ENCODE measurements around the gene PATJ.

Gene PATJ

DNA sequence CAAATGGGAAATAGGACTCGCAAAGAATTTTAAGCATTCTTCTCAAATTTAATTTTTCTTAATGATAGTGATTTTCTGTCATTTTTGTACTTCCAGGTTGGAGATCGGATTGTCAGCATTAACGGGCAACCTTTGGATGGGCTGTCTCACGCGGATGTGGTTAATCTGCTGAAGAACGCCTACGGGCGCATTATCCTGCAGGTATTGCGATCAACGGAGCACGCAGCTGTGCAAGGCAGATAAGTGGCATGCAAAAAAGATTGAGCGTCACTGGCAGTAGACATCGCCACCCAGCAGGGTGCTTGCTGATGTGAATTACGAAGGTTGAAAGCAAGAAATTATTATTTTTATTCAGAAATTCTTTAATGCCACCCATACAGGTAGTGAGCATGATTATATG is 386.5 kb downstream of the PATJ start (continued):
- TF ChIP-seq PATZ1 (CRISPR knock-in tag; IDR thresholded peaks at IDR 0.05; ENCODE audit: borderline replicate concordance), result no peak
- TF ChIP-seq ZC3H10 (CRISPR knock-in tag; IDR thresholded peaks at IDR 0.05), result no peak

- peak; percentile 96 for ATAC-seq
- TF ChIP-seq ARNTL (CRISPR knock-in tag; IDR thresholded peaks at IDR 0.05; ENCODE audit: borderline replicate concordance, low read depth), result no peak
- TF ChIP-seq, protein P1, sequence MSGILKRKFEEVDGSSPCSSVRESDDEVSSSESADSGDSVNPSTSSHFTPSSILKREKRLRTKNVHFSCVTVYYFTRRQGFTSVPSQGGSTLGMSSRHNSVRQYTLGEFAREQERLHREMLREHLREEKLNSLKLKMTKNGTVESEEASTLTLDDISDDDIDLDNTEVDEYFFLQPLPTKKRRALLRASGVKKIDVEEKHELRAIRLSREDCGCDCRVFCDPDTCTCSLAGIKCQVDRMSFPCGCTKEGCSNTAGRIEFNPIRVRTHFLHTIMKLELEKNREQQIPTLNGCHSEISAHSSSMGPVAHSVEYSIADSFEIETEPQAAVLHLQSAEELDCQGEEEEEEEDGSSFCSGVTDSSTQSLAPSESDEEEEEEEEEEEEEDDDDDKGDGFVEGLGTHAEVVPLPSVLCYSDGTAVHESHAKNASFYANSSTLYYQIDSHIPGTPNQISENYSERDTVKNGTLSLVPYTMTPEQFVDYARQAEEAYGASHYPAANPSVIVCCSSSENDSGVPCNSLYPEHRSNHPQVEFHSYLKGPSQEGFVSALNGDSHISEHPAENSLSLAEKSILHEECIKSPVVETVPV (CRISPR knock-in tag; IDR thresholded peaks at IDR 0.05), result no peak
- TF ChIP-seq ZNF8 (CRISPR knock-in tag; IDR thresholded peaks at IDR 0.05), result no peak
- TF ChIP-seq TCF4 (CRISPR knock-in tag; IDR thresholded peaks at IDR 0.05; ENCODE audit: borderline replicate concordance), result no peak
- TF ChIP-seq ZC3H10 (CRISPR knock-in tag; IDR thresholded peaks at IDR 0.05), result no peak
- TF ChIP-seq, protein P2, sequence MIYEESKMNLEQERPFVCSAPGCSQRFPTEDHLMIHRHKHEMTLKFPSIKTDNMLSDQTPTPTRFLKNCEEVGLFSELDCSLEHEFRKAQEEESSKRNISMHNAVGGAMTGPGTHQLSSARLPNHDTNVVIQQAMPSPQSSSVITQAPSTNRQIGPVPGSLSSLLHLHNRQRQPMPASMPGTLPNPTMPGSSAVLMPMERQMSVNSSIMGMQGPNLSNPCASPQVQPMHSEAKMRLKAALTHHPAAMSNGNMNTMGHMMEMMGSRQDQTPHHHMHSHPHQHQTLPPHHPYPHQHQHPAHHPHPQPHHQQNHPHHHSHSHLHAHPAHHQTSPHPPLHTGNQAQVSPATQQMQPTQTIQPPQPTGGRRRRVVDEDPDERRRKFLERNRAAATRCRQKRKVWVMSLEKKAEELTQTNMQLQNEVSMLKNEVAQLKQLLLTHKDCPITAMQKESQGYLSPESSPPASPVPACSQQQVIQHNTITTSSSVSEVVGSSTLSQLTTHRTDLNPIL (CRISPR knock-in tag; IDR thresholded peaks at IDR 0.05; ENCODE audit: low read depth), result no peak
- no peak for TF ChIP-seq BACH2 (CRISPR knock-in tag; IDR thresholded peaks at IDR 0.05; ENCODE audit: borderline replicate concordance)
- no peak for TF ChIP-seq GLIS3 (CRISPR knock-in tag; IDR thresholded peaks at IDR 0.05)
- TF ChIP-seq ZFP30 (CRISPR knock-in tag; IDR thresholded peaks at IDR 0.05), result no peak
- no peak for TF ChIP-seq PPARA (CRISPR knock-in tag; IDR thresholded peaks at IDR 0.05; ENCODE audit: borderline replicate concordance)
- no peak for TF ChIP-seq ESRRG (CRISPR knock-in tag; IDR thresholded peaks at IDR 0.05)
- TF ChIP-seq ZFP3 (CRISPR knock-in tag; IDR thresholded peaks at IDR 0.05), result no peak
- TF ChIP-seq ZNF70 (CRISPR knock-in tag; IDR thresholded peaks at IDR 0.05), result no peak
- TF ChIP-seq RARB (CRISPR knock-in tag; IDR thresholded peaks at IDR 0.05), result no peak
- no peak for TF ChIP-seq TOX (CRISPR knock-in tag; IDR thresholded peaks at IDR 0.05; ENCODE audit: borderline replicate concordance)
- TF ChIP-seq, protein P3, sequence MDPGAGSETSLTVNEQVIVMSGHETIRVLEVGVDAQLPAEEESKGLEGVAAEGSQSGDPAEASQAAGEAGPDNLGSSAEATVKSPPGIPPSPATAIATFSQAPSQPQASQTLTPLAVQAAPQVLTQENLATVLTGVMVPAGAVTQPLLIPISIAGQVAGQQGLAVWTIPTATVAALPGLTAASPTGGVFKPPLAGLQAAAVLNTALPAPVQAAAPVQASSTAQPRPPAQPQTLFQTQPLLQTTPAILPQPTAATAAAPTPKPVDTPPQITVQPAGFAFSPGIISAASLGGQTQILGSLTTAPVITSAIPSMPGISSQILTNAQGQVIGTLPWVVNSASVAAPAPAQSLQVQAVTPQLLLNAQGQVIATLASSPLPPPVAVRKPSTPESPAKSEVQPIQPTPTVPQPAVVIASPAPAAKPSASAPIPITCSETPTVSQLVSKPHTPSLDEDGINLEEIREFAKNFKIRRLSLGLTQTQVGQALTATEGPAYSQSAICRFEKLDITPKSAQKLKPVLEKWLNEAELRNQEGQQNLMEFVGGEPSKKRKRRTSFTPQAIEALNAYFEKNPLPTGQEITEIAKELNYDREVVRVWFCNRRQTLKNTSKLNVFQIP (CRISPR knock-in tag; IDR thresholded peaks at IDR 0.05; ENCODE audit: borderline replicate concordance, low read depth), result no peak
- TF ChIP-seq OSR1 (CRISPR knock-in tag; IDR thresholded peaks at IDR 0.05), result no peak
- TF ChIP-seq ZNF565 (CRISPR knock-in tag; conservative IDR thresholded peaks at IDR 0.05; ENCODE audit: low read depth), result no peak
- TF ChIP-seq, protein P4, sequence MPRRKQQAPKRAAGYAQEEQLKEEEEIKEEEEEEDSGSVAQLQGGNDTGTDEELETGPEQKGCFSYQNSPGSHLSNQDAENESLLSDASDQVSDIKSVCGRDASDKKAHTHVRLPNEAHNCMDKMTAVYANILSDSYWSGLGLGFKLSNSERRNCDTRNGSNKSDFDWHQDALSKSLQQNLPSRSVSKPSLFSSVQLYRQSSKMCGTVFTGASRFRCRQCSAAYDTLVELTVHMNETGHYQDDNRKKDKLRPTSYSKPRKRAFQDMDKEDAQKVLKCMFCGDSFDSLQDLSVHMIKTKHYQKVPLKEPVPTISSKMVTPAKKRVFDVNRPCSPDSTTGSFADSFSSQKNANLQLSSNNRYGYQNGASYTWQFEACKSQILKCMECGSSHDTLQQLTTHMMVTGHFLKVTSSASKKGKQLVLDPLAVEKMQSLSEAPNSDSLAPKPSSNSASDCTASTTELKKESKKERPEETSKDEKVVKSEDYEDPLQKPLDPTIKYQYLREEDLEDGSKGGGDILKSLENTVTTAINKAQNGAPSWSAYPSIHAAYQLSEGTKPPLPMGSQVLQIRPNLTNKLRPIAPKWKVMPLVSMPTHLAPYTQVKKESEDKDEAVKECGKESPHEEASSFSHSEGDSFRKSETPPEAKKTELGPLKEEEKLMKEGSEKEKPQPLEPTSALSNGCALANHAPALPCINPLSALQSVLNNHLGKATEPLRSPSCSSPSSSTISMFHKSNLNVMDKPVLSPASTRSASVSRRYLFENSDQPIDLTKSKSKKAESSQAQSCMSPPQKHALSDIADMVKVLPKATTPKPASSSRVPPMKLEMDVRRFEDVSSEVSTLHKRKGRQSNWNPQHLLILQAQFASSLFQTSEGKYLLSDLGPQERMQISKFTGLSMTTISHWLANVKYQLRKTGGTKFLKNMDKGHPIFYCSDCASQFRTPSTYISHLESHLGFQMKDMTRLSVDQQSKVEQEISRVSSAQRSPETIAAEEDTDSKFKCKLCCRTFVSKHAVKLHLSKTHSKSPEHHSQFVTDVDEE (CRISPR knock-in tag; IDR thresholded peaks at IDR 0.05), result no peak
- no peak for TF ChIP-seq ISL1 (CRISPR knock-in tag; IDR thresholded peaks at IDR 0.05)
These were observed 388.9 kb downstream of the PATJ start for GRCh38 chr1:62131093-62131725.

- ATAC-seq, result no peak
- TF ChIP-seq, protein P2 (CRISPR knock-in tag; IDR thresholded peaks at IDR 0.05; ENCODE audit: low read depth), result no peak
- no peak for TF ChIP-seq ZNF565 (CRISPR knock-in tag; conservative IDR thresholded peaks at IDR 0.05; ENCODE audit: low read depth)
- no peak for TF ChIP-seq ESRRG (CRISPR knock-in tag; IDR thresholded peaks at IDR 0.05)
- no peak for TF ChIP-seq OSR1 (CRISPR knock-in tag; IDR thresholded peaks at IDR 0.05)
- no peak for TF ChIP-seq BACH2 (CRISPR knock-in tag; IDR thresholded peaks at IDR 0.05; ENCODE audit: borderline replicate concordance)
- TF ChIP-seq ARNTL (CRISPR knock-in tag; IDR thresholded peaks at IDR 0.05; ENCODE audit: borderline replicate concordance, low read depth), result no peak
- TF ChIP-seq ZNF8 (CRISPR knock-in tag; IDR thresholded peaks at IDR 0.05), result no peak
- TF ChIP-seq PATZ1 (CRISPR knock-in tag; IDR thresholded peaks at IDR 0.05; ENCODE audit: borderline replicate concordance), result no peak
- TF ChIP-seq ISL1 (CRISPR knock-in tag; IDR thresholded peaks at IDR 0.05), result no peak
- no peak for TF ChIP-seq ZNF70 (CRISPR knock-in tag; IDR thresholded peaks at IDR 0.05)
- no peak for TF ChIP-seq CSDC2 (CRISPR knock-in tag; IDR thresholded peaks at IDR 0.05)
- no peak for TF ChIP-seq TOX (CRISPR knock-in tag; IDR thresholded peaks at IDR 0.05; ENCODE audit: borderline replicate concordance)
- no peak for TF ChIP-seq RARB (CRISPR knock-in tag; IDR thresholded peaks at IDR 0.05)
- TF ChIP-seq PPARA (CRISPR knock-in tag; IDR thresholded peaks at IDR 0.05; ENCODE audit: borderline replicate concordance), result no peak
- no peak for TF ChIP-seq ZC3H10 (CRISPR knock-in tag; IDR thresholded peaks at IDR 0.05)
- TF ChIP-seq ZFP3 (CRISPR knock-in tag; IDR thresholded peaks at IDR 0.05), result no peak
These were observed 395.7 kb downstream of the PATJ start for GRCh38 chr1:62138029-62138428.
